DMS 273 (cell line): ENCODE data around the gene SCFD1.
"Not testable (repeated sequence)": the region's sequence is repeated elsewhere in the genome, so short reads cannot be mapped to it uniquely, and the experiment has no call there.

Source experiments
- DNase-seq: peaks from one replicate; lab custom pipeline; 2025; ENCODE audit not compliant: unreplicated experiment; lab: John Stamatoyannopoulos, UW

Gene SCFD1

DNA sequence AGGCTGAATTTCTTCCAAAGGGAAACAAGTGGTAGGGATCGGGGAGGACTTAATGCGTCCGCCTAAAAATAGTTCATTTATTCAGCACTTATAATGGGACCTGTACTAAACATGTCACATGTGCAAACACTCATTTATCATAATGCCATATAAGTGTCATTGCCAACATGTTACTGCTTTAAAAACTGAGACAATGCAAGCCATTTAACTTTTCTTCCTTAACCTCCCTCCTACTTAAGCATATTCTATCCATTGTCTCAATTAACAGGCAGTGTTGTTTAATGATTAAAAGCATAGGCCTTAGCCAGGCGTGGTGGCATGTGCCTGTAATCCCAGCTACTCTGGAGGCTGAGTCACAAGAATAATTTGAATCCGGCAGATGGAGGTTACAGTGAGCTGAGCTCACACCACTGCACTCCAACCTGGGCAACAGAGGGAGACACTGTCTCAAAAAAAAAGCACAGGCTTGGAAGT lies 13.5 kb upstream of the SCFD1 start:
- DNase-seq = peak; percentile 82

DNA sequence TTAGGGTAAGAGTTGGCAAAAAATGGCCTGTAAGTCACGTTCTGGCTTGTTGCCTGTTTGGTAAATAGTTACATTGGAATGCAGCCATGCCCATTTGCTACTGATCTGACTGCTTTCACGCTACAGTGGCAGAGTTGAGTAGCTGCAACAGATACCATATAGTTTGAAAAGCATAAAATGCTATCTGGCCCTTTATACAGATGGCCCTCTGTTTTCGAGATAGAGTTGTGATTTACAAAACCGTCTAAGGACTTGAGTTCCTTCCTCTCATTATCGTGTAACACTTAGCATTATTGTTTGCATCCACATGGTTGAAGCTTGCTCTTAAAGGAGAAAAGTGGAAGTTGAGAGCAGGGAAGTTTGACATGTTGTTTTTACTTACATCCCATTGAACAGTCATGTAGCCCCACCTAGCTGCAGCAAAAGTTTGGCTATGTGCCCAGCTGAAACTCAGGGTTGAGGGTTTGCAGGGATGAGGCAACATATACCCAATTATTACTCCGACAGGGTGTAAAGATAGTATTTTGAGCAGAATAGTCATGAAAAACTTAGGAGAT lies 11.3 kb upstream of the SCFD1 start:
- DNase-seq = peak; percentile 76

DNA sequence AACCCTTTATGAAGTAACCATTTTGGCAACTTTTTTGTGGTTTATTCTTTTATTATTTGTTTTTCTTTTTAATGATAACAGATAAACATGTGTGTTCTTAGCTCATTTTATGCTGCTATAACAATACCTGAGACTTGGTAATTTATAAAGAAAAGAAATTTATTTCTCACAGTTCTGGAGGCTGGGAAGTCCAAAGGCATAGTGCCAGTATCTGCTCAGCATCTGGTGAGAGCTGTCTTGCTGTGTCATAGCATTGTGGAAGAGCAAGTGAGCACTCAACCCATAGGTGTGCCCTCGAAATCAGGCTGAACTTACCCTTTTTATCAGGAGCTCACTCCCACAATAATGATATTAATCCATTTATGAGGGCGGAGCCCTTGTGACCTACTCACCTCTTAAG lies 8.0 kb upstream of the SCFD1 start:
- no peak for DNase-seq

GRCh38 chr14:30620178-30620577 lies 1.9 kb upstream of the SCFD1 start:
- DNase-seq = no peak

DNA sequence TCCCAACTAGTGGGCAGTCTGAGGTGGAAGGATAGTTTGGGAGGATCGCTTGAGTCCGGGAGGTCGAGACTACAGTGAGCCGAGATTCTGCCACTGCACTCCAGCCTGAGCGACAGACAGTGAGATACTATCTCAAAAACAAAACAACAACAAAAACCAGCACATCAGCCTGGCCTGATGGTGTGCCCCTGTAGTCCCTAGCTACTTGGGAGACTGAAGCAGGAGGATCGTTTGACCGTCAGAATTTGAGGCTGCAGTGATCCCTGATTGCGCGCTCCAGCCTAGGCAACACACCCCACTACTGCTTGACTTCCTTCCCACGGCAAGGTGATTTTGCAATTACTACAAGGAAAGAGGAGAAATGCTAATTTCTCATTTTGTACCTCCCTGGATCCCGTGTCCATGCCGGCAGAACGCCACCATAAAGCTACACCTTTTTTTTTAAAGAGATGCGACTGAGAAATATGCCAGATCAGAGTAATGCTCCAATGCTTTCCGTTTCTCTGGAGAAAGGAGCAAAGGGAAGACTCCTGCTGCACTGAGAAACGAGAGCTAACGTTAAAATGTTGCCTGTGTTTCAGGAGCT lies 672 bp upstream of the SCFD1 start:
- DNase-seq = peak; percentile 69

DNA sequence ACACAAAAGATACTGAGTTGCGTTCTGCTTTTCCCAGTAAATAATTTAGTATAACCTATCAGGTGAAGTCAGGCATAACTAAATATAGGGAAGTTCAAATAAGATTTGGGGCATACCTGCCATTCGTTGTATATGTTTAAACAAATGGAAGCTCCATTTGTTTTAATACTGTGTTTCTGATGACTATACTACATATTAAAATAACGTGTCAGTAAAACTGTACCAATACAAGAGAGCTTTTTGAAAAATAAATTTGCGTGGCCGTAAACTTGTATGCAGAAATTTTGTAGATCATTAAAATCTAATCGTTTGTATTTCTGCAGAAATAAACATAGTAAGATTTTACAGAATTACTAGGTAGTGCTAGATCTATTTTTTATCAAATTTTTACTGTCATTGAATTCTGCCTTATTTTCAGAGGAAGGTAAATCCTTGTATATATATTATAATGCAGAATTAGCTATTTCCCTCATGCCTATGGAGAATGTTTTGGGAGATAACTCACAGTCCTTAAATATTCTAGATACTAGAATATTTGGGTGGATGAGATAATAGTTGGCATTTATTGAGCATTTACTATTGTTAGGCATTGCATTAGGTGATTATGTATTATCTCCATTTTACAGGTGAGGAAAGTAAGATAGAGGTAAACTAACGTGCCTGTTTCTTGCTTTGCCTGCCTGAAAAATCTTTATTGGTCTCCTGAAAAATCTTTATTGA lies 1.5 kb downstream of the SCFD1 start:
- DNase-seq = no peak

DNA sequence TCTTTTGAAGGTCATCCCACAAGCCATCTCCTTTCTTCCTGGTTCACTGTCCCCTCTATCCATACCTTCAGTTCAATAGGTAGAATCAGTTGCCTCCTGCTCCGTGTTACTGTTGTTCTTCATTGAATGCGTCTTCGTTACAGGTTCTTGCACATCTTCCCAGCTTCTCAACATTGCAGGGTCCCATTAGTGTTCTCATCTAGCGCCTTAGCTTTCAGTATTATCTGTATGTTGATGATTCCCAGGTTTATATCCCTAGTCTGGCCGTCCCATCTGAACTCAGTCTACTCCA lies 2.0 kb downstream of the SCFD1 start:
- DNase-seq = no peak

GRCh38 chr14:30625533-30625932 lies 3.4 kb downstream of the SCFD1 start:
- no peak for DNase-seq

DNA sequence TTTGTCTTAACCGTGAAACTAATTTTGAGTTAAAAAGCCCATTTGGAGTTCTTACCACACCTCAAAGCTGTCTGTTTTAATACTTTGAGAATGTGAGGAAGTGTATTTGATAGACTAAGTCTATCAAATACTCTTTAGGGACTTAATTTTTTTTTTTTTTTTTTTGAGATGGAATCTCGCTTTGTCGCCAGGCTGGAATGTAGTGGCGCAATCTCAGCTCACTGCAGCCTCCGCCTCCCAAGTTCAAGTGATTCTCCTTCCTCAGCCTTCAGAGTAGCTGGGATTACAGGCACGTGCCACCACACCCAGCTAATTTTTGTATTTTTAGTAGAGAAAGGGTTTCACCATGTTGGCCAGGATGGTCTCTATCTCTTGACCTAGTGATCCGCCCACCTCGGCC lies 7.3 kb downstream of the SCFD1 start:
- not testable (repeated sequence) for DNase-seq

DNA sequence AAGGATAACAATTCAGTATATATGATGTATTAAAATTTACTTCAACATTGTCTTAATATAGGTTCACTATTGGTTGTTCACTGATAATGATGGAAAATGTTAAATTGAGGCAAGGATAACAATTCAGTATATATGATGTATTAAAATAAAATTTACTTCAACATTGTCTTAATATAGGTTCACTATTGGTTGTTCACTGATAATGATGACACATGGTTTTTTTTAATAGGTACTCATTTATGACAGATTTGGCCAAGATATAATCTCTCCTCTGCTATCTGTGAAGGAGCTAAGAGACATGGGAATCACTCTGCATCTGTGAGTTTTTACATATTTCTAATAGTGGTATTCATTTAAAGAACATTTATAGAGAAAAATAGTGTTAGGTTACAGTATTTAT lies 8.1 kb downstream of the SCFD1 start:
- no peak for DNase-seq

DNA sequence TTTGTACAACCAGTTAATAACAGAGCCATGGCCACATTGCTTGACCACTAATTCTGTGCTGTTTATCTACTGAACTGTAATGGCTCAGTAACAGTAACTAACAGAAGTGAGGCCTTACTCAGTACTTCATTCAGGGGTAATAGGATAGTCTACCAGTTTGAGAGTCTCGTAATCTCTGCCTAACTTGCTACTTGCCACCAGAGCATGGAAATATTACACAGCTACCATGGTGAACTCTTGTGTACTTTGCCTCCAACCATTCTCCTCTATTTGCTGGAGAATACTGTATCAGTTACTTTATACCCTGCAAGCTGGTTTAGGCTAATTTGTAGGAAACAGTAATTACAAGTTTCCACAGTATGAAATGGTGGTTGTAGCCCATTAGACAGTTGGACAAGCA lies 10.6 kb downstream of the SCFD1 start:
- no peak for DNase-seq

GRCh38 chr14:30638926-30639325 lies 16.8 kb downstream of the SCFD1 start:
- no peak for DNase-seq

DNA sequence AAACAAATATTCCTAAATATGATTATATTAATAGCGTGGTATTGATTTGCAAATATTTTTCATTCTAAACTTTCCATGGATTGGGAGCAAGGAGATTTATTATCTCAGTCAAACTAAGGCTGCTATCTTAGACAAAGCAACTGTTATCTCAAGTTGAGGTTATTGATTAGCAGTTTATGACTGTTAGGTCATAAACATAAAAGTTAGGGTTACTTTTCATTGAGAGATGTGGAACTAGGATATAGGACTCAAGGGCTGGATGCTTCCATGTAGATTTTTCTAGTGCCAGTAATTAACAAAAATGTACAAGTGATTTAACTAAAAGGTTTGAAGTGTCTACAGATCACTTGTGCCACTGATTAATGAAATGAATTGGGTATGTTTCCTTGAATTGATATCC lies 19.1 kb downstream of the SCFD1 start:
- DNase-seq = no peak

DNA sequence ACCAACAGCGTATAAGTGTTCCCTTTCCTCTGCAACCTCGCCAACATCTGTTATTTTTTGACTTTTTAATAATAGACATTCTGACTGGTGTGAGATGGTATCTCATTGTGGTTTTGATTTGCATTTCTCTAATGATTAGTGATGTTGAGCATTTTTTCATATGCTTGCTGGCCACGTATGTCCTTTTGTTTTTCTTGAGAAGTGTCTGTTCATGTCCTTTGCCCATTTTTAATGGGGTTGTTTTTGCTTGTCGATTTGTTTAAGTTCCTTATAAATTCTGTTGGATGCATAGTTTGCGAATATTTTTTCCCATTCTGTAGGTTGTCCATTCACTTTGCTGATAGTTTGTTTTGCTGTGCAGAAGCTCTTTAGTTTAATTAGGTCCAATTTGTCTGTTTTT lies 22.3 kb downstream of the SCFD1 start:
- DNase-seq = not testable (repeated sequence)

DNA sequence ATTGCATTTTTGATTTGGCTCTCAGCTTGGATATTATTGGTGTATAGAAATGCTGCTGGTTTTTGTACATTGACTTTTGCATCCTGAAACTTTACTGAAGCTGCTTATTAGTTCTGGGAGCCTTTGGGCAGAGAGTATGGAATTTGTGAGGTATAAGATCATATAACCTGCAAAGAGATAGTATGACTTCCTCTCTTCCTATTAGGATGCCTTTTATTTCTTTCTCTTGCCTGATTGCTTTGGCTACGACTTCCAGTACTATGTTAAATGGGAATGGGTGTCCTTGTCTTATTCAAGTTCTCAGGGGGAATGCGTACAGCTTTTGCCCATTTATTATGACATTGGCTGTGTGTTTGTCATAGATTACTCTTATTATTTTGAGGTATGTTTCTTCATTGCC lies 23.5 kb downstream of the SCFD1 start:
- no peak for DNase-seq

- no peak for DNase-seq
Measured at GRCh38 chr14:30648471-30648870, 26.4 kb downstream of the SCFD1 start.

DNA sequence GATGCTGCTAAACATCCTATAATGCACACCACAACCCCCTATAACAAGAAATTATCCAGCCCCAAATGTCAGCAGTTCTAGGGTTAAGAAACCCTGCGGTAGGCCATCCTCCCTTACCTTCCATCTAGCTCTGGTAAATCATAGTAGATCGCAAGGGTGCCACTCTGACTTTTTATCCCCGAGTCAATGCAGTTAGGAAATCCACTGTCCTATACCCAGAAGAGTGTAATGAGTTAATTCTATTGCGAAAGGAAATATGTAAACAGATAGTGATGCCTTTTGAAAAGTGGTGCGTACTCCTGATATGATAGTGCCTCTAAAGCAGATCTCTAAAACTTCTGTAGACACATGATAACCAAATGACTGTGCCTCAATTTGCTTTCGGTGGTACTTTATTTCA lies 29.8 kb downstream of the SCFD1 start:
- no peak for DNase-seq

GRCh38 chr14:30655124-30655523 lies 33.0 kb downstream of the SCFD1 start:
- DNase-seq = no peak

- DNase-seq = no peak
Measured at GRCh38 chr14:30655658-30656057, 33.5 kb downstream of the SCFD1 start.

- peak; percentile 61 for DNase-seq
Measured at GRCh38 chr14:30656190-30656632, 34.1 kb downstream of the SCFD1 start.

DNA sequence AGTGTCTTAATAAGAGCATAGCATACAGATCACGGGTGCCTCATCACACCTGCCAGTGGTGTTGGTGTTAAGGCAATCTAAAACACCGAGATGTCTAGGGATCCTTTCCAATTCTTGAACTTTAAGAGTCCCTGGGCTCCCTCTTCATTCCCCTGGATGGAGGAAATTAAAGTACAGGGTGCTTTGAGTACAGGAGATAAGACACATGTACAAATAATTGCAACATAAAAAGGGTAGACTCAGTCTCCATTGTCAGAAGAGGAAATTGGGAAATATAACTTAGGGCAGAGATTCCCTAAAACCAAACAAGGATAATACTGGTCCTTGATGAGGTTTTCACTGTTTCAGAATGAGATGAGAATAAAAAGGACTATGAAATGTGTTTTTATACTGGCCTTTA lies 34.9 kb downstream of the SCFD1 start:
- no peak for DNase-seq

DNA sequence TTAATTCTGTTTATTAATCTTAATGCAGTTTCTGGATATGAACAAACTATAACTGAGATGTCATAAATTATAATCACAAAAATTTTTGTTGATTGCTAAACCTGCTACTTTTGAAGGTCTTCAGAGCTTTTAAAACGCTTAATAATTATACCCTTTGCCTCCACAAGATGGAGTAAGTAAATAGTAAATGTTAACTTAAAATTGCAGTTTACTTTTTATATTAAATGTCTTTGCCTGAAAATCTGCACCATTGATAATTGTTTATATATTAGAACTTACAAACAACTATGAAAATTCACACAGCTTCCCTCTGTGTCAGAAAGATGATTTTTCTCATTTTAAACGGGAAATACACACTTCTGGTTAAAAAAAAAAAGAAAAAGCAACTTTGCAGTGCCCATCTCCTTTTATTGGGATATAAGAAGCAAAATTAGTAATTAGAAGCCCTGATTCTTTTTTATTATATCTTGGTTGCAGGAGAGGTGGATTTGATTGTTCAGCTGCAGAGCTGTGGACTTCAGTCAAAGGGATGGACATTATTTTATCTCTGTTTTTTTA lies 35.6 kb downstream of the SCFD1 start:
- DNase-seq = peak; percentile 16
